Keratinocyte (primary cell): Measurements from ENCODE around the gene CAMKMT.

Experiments
- CTCF ChIP-seq, 3 experiments: IDR thresholded peaks in 1 of 3; conservative IDR thresholded peaks in 1 of 3; optimal IDR thresholded peaks in 1 of 3; 2 replicates in 2 of 3; 3 replicates in 1 of 3; pipeline versions ENCODE3 to v1.5.1; 2011; ENCODE audit warnings: low read length in 3 of 3, mild to moderate bottlenecking in 3 of 3, moderate library complexity in 2 of 3, control low read depth in 1 of 3, inconsistent platforms in 1 of 3; ENCODE audit not compliant: insufficient read depth in 2 of 3; ENCODE audit errors: extremely low read depth in 1 of 3
- EZH2 ChIP-seq: IDR thresholded peaks from one replicate; pipeline ENCODE4 v1.6.1; 2012; ENCODE audit warnings: inconsistent platforms, mild to moderate bottlenecking, low read length, moderate library complexity

DNA sequence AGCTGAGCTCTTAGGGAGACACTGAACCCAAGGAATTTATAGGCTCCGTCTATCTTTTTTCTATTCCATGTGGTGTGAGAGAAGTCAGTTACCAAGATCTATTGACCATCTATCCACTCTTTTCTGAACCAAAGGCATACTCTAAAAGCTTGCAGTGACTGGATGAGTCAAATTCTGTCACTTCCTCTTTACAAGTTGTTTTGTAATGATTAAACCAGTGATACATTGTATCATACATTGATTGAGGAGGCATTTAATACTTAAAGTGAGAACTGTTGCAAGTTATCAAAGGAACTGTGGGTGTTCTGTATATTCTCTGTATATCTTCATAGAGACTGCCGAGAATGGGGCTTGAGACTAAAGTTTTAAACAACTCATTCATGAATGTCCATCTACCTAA, 188.8 kb downstream of the CAMKMT start:
- no peak for TF ChIP-seq CTCF (optimal IDR thresholded peaks at IDR 0.05 in 1 of 3, IDR thresholded peaks at IDR 0.05 in 1 of 3, conservative IDR thresholded peaks at IDR 0.05 in 1 of 3; ENCODE audit: extremely low read depth in 1 of 3, insufficient read depth in 2 of 3, low read length in 3 of 3)
- no peak for TF ChIP-seq EZH2
